ENCODE data around the gene ABCC8.

Gene ABCC8

GRCh38 chr11:17476317-17477083, at the start of gene ABCC8:
ABCC8 (minus strand) TSS chr11:17476845; CDS start chr11:17476776, 69 bp downstream.
- no peak for DNase-seq

- DNase-seq: no peak
Measured at GRCh38 chr11:17526326-17526725, 49.7 kb upstream of the ABCC8 start.

GRCh38 chr11:17525570-17525969, 48.9 kb upstream of the ABCC8 start:
- no peak for DNase-seq

GRCh38 chr11:17524221-17524620, 47.6 kb upstream of the ABCC8 start:
- DNase-seq: no peak

GRCh38 chr11:17522655-17523054, 46.0 kb upstream of the ABCC8 start:
- no peak for DNase-seq

GRCh38 chr11:17521106-17521900, 44.7 kb upstream of the ABCC8 start:
- no peak for DNase-seq

- no peak for DNase-seq
Measured at GRCh38 chr11:17519061-17519885, 42.6 kb upstream of the ABCC8 start.

GRCh38 chr11:17518366-17518765, 41.7 kb upstream of the ABCC8 start:
- no peak for DNase-seq

GRCh38 chr11:17517186-17517585, 40.5 kb upstream of the ABCC8 start:
- no peak for DNase-seq

- DNase-seq: no peak
Measured at GRCh38 chr11:17516551-17517150, 40.0 kb upstream of the ABCC8 start.

- no peak for DNase-seq
Measured at GRCh38 chr11:17515443-17516176, 39.0 kb upstream of the ABCC8 start.

GRCh38 chr11:17514476-17514875, 37.8 kb upstream of the ABCC8 start:
- DNase-seq: no peak

- no peak for DNase-seq
Measured at GRCh38 chr11:17513853-17514252, 37.2 kb upstream of the ABCC8 start.

GRCh38 chr11:17512101-17512500, 35.5 kb upstream of the ABCC8 start:
- no peak for DNase-seq

GRCh38 chr11:17511571-17511970, 34.9 kb upstream of the ABCC8 start:
- DNase-seq: no peak

- DNase-seq: no peak
Measured at GRCh38 chr11:17510507-17511206, 34.0 kb upstream of the ABCC8 start.

- no peak for DNase-seq
Measured at GRCh38 chr11:17508791-17509190, 32.1 kb upstream of the ABCC8 start.

- no peak for DNase-seq
Measured at GRCh38 chr11:17508306-17508705, 31.7 kb upstream of the ABCC8 start.

- DNase-seq: no peak
Measured at GRCh38 chr11:17507773-17508172, 31.1 kb upstream of the ABCC8 start.

- no peak for DNase-seq
Measured at GRCh38 chr11:17506942-17507341, 30.3 kb upstream of the ABCC8 start.

- no peak for DNase-seq
Measured at GRCh38 chr11:17506314-17506713, 29.7 kb upstream of the ABCC8 start.

GRCh38 chr11:17505146-17505545, 28.5 kb upstream of the ABCC8 start:
- DNase-seq: no peak
